GM23248 (cell line): Measurements from ENCODE around the gene DCUN1D1.

Experiments used
- EZH2 ChIP-seq: fragments of 200-600 bp; sonication (generic); IDR thresholded peaks from 2 replicates; pipeline ENCODE4 v1.6.1; 2018; ENCODE audit warnings: antibody characterized with exemption, mild to moderate bottlenecking; ENCODE audit not compliant: insufficient read depth, poor library complexity, severe bottlenecking
- EZH2phosphoT487 ChIP-seq: fragments of 200-600 bp; sonication (generic); IDR thresholded peaks from 2 replicates; pipeline ENCODE4 v1.6.1; 2018; ENCODE audit warnings: antibody characterized with exemption, moderate library complexity, mild to moderate bottlenecking, low read depth; ENCODE audit not compliant: insufficient read depth

GRCh38 chr3:182892226-182892625, 88.1 kb downstream of the DCUN1D1 start:
- TF ChIP-seq EZH2phosphoT487 (no peak), EZH2 (no peak)
